Measurements from ENCODE around the gene HERC2. TPM values are rescaled to one million over a fixed set of nuclear protein-coding genes. Genes with fewer than 3 reads are reported as not detected.
"Not testable (repeated sequence)": the region's sequence is repeated elsewhere in the genome, so short reads cannot be mapped to it uniquely, and the experiment has no call there.

Gene HERC2
- total and polyA plus RNA-seq, 2 of the 8 experiments (the other 6 are each of a cell fraction or from before 2014, with no cell fraction given), result 83.0 to 88.7 TPM

DNA sequence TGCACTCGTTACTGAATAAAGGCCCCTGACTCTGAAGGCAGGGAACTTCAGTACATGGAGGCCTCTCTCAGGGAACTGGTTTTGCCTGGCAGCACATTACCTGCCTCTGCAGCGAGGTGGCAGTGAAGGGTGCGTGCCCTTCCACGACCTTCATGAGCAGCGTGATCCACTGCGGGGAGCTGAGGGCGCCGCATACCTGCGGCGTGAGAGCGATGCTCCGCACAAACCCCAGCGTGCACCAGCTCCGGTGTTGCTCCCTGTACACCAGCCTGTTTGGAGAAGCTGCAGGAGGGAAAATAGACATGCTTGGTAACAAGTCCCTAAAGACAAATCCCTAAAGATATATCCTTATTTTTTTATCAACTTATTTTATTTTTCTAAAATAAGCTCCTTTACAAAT is 106.5 kb downstream of the HERC2 start:
- H3K9ac ChIP-seq (replicated peaks in 1 of 4; ENCODE audit: extremely low read depth in 1 of 4, low read depth in 3 of 4, low read length in 3 of 4); H2BK5ac ChIP-seq (ENCODE audit: low read depth, low read length); H3K9me3 ChIP-seq (ENCODE audit: insufficient read depth in 2 of 2, low read depth in 1 of 2, low read length in 1 of 2); H4K8ac ChIP-seq (ENCODE audit: extremely low read depth, insufficient read depth, low read length); H3K27me3 ChIP-seq (replicated peaks in 1 of 4; ENCODE audit: control insufficient read depth in 3 of 4, extremely low read depth in 1 of 4, insufficient read depth in 3 of 4, low read length in 3 of 4); DNase-seq (ENCODE audit: low read depth in 1 of 2, low spot score in 2 of 2); H2BK20ac ChIP-seq (ENCODE audit: low read length); H3K18ac ChIP-seq (ENCODE audit: extremely low read depth, low read length); H2BK15ac ChIP-seq (ENCODE audit: low read length); H3K56ac ChIP-seq (replicated peaks; ENCODE audit: insufficient read length, low read depth, low read length); H3K4me1 ChIP-seq (replicated peaks in 1 of 4; ENCODE audit: control insufficient read depth in 3 of 4, insufficient read depth in 4 of 4, low read length in 3 of 4); H3K14ac ChIP-seq (ENCODE audit: insufficient read length); H2BK12ac ChIP-seq (ENCODE audit: low read depth, low read length); H3K79me2 ChIP-seq (ENCODE audit: control insufficient read depth in 1 of 2, insufficient read depth in 2 of 2, low read length in 2 of 2); H4K20me1 ChIP-seq (replicated peaks in 1 of 2; ENCODE audit: control insufficient read depth in 1 of 2, insufficient read depth in 2 of 2, low read length in 2 of 2); H4K91ac ChIP-seq (replicated peaks; ENCODE audit: insufficient read length, low read length); POLR2A ChIA-PET (ENCODE audit: partially characterized antibody); H4K5ac ChIP-seq (ENCODE audit: insufficient read length, low read depth, low read length); H2BK120ac ChIP-seq (replicated peaks; ENCODE audit: low read depth, low read length); H2AK5ac ChIP-seq (ENCODE audit: low read depth, low read length); H3K4ac ChIP-seq (replicated peaks; ENCODE audit: insufficient read length, low read depth, low read length); H3K4me3 ChIP-seq (ENCODE audit: extremely low read depth in 1 of 4, insufficient read depth in 2 of 4, low read depth in 3 of 4, low read length in 4 of 4); H3K23ac ChIP-seq (ENCODE audit: insufficient read length); H3K27ac ChIP-seq (ENCODE audit: low read depth, low read length); H2AFZ ChIP-seq (ENCODE audit: low read length); H3K23me2 ChIP-seq (ENCODE audit: low read depth, low read length); H3K79me1 ChIP-seq (ENCODE audit: low read depth, low read length); FAIRE-seq; H3K4me2 ChIP-seq (ENCODE audit: insufficient read depth in 1 of 2, low read depth in 2 of 2, low read length in 2 of 2): not testable (repeated sequence)
- H3K36me3 ChIP-seq (ENCODE audit: control insufficient read depth in 2 of 4, insufficient read depth in 4 of 4, low read length in 3 of 4), result peaks cover 5 to 44% (median 18%) of the 10 kb centered on the region in 4 experiments
- TF ChIP-seq, protein P1, sequence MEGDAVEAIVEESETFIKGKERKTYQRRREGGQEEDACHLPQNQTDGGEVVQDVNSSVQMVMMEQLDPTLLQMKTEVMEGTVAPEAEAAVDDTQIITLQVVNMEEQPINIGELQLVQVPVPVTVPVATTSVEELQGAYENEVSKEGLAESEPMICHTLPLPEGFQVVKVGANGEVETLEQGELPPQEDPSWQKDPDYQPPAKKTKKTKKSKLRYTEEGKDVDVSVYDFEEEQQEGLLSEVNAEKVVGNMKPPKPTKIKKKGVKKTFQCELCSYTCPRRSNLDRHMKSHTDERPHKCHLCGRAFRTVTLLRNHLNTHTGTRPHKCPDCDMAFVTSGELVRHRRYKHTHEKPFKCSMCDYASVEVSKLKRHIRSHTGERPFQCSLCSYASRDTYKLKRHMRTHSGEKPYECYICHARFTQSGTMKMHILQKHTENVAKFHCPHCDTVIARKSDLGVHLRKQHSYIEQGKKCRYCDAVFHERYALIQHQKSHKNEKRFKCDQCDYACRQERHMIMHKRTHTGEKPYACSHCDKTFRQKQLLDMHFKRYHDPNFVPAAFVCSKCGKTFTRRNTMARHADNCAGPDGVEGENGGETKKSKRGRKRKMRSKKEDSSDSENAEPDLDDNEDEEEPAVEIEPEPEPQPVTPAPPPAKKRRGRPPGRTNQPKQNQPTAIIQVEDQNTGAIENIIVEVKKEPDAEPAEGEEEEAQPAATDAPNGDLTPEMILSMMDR (IDR thresholded peaks at IDR 0.05; ENCODE audit: control extremely low read depth in 1 of 3, insufficient read depth in 1 of 3, low read depth in 1 of 3, low read length in 3 of 3), result peak in 1 of 3 experiments; percentile 4; a peak in 1 of 4 replicates
- WGBS, 2 experiments (ENCODE audit: extremely low coverage in 1 of 2, insufficient coverage in 1 of 2, insufficient read length in 1 of 2, insufficient replicate concordance in 2 of 2, low coverage in 1 of 2, low lambda C conversion rate in 2 of 2, missing lambda C conversion rate in 1 of 2), result 88% methylated on average over 11 of the region's 14 CpGs; no CpG with 5 or more reads in 1 of the 2 experiments
- CTCF ChIA-PET (ENCODE audit: partially characterized antibody), result interaction anchor here (0.6 to 0.8 kb wide), 2 partner anchors 55 to 89 kb away, joined by 3 read pairs; no protein-coding TSS in a partner anchor
